Left cardiac atrium (tissue), 4 donors: ENCODE results near the gene WHAMM. TPM values are rescaled to one million over a fixed set of nuclear protein-coding genes. Genes with fewer than 3 reads are reported as not detected.
A peak's percentile ranks its signal among the peaks of the same experiment; 100 is the strongest.

ENCODE experiments used
- ATAC-seq, 2 donors: fragments of 200-7000 bp; cut with Tn5 transposase; one replicate each; pipeline ENCODE4 v1.9.1; 2020; ENCODE audit warnings: mild to moderate bottlenecking in 2 of 2, moderate library complexity in 2 of 2
- DNase-seq: peaks from one replicate; pipeline ENCODE4 v3.0.0-alpha.2; 2020
- intact Hi-C, 2 donors: fragments of 100-400 bp; cut with DNase I; formaldehyde crosslinking; loops; one replicate each; pipeline versions ENCODE4 v1.14.1 to v1.15.1; 2022 to 2023
- total RNA-seq, 2 donors: library from RNA; stranded (reverse); fragmentation: NEBNext Ultra II Directional; extraction: Animal tissue kit (Norgen Biotek cat#: 25700); gene quantifications; one replicate each; pipeline ENCODE4 v1.2.1, GENCODE V29; 2021
- donor health status: DM: no; HTN: yes; CAD: no.
- donor health status: DM: no; HTN: yes; CAD: no; lungs with severe emphysema.
- donor health status: DM: yes; HTN: yes; CAD: no.
- donor health status: Dilated cardiomyopathy.

Gene WHAMM
- total RNA-seq, 2 donors from 2014 or later = 6.3 to 7.2 TPM

- no peak for ATAC-seq
- intact Hi-C loops = no loop called here
- DNase-seq = no peak
These were observed 22.6 kb downstream of the WHAMM start for GRCh38 chr15:82831894-82832600.

- DNase-seq (no peak), ATAC-seq (peak in 1 of 2 donors; percentile 66)
- intact Hi-C loops = no loop called here
These were observed 23.4 kb downstream of the WHAMM start for GRCh38 chr15:82832601-82833361.

- ATAC-seq = peak; percentile 32 to 54
- no peak for DNase-seq
- intact Hi-C loops = no loop called here
These were observed 23.9 kb downstream of the WHAMM start for GRCh38 chr15:82833362-82833682.

GRCh38 chr15:82835391-82835917, 26.0 kb downstream of the WHAMM start:
- DNase-seq = no peak
- intact Hi-C loops = no loop called here
- ATAC-seq = no peak

GRCh38 chr15:82838096-82838735, 28.8 kb downstream of the WHAMM start:
- no peak for DNase-seq
- no peak for ATAC-seq
- intact Hi-C loops = no loop called here

GRCh38 chr15:82839136-82839535, 29.7 kb downstream of the WHAMM start:
- ATAC-seq = no peak
- intact Hi-C loops = no loop called here
- no peak for DNase-seq

- intact Hi-C loops = loop anchor here in 1 of 2 donors (10.0 kb wide), 1 partner anchor 165 kb away; no protein-coding TSS in a partner anchor
- no peak for ATAC-seq
These were observed 30.7 kb downstream of the WHAMM start for GRCh38 chr15:82840166-82840565.

GRCh38 chr15:82843566-82843965, 34.1 kb downstream of the WHAMM start:
- DNase-seq = no peak
- ATAC-seq = no peak
- intact Hi-C loops = loop anchor here in 1 of 2 donors (10.0 kb wide), 1 partner anchor 161 kb away; no protein-coding TSS in a partner anchor

More at GRCh38 chr15:82840166-82840565, 30.7 kb downstream of the WHAMM start:
- DNase-seq = no peak

- DNase-seq = no peak
- no peak for ATAC-seq
- intact Hi-C loops = loop anchor here in 1 of 2 donors (10.0 kb wide), 1 partner anchor 159 kb away; no protein-coding TSS in a partner anchor
These were observed 36.3 kb downstream of the WHAMM start for GRCh38 chr15:82845686-82846085.

GRCh38 chr15:82846621-82847020, 37.2 kb downstream of the WHAMM start:
- ATAC-seq = no peak
- no peak for DNase-seq
- intact Hi-C loops = loop anchor here in 1 of 2 donors (10.0 kb wide), 1 partner anchor 158 kb away; no protein-coding TSS in a partner anchor

GRCh38 chr15:82847703-82848102, 38.3 kb downstream of the WHAMM start:
- intact Hi-C loops = loop anchor here in 1 of 2 donors (10.0 kb wide), 1 partner anchor 157 kb away; no protein-coding TSS in a partner anchor
- DNase-seq (no peak), ATAC-seq (no peak)

GRCh38 chr15:82848241-82848993, 39.0 kb downstream of the WHAMM start:
- DNase-seq (no peak), ATAC-seq (no peak)
- intact Hi-C loops = loop anchor here in 1 of 2 donors (10.0 kb wide), 1 partner anchor 156 kb away; no protein-coding TSS in a partner anchor

GRCh38 chr15:82849556-82850512, 40.4 kb downstream of the WHAMM start:
- peak; percentile 92 for ATAC-seq
- intact Hi-C loops = loop anchor here (2.0 to 10.0 kb wide), 2 partner anchors 151 to 155 kb away; no protein-coding TSS in a partner anchor

GRCh38 chr15:82850731-82851130, 41.3 kb downstream of the WHAMM start:
- no peak for ATAC-seq
- intact Hi-C loops = loop anchor here in 1 of 2 donors (2.0 kb wide), 1 partner anchor 150 kb away; no protein-coding TSS in a partner anchor
- no peak for DNase-seq

More at GRCh38 chr15:82849556-82850512, 40.4 kb downstream of the WHAMM start:
- peak; percentile 81 for DNase-seq

GRCh38 chr15:82851306-82851850, 42.0 kb downstream of the WHAMM start:
- DNase-seq = no peak
- intact Hi-C loops = loop anchor here in 1 of 2 donors (2.0 kb wide), 1 partner anchor 149 kb away; no protein-coding TSS in a partner anchor
- no peak for ATAC-seq

- intact Hi-C loops = loop anchor here in 1 of 2 donors (2.0 kb wide), 1 partner anchor 149 kb away; no protein-coding TSS in a partner anchor
- DNase-seq (no peak), ATAC-seq (no peak)
These were observed 42.6 kb downstream of the WHAMM start for GRCh38 chr15:82851981-82852511.
